T47D (cell line): ENCODE measurements around the gene FMNL2.

Source experiments
- DNase-seq, 2 experiments: peaks; one replicate each; pipeline versions ENCODE4 v3.0.0 to v3.0.0-alpha.2; 2011 to 2012; ENCODE audit warnings: low read depth in 1 of 2, low spot score in 1 of 2
- JUND ChIP-seq: IDR thresholded peaks from 2 replicates; pipeline ENCODE4 v1.6.1; 2012; ENCODE audit warnings: low read depth
- in situ Hi-C: cut with HindIII; loops from 2 replicates; pipeline ENCODE4 v1.10.0; 2016; ENCODE audit warnings: low sequenced_read_pairs, low pct_unique_long_range_greater_than_20kb

FMNL2 gene

GRCh38 chr2:152405206-152406118 lies 70.5 kb downstream of the FMNL2 start:
- in situ Hi-C loops, result no loop called here
- no peak for TF ChIP-seq JUND
- DNase-seq, result peak in 1 of 2 experiments; percentile 64

- TF ChIP-seq JUND, result no peak
- DNase-seq, result no peak
- in situ Hi-C loops, result no loop called here
Measured at GRCh38 chr2:152406119-152406835, 71.3 kb downstream of the FMNL2 start.

DNA sequence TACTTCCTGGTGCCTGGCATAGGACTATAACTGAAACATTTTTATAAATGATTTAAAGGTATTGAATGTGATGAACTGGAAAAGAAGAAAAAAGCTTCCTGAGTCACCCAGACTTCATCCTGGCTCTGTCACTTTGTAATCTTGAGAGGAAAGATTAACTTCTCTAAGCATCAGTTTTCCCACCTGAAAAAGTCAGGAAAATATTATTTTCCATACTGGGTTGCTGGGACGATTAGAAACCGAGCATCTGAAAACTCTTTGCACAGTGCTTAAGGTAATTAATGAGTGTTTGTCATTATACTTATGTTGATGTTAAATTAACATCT lies 71.8 kb downstream of the FMNL2 start:
- DNase-seq, result no peak
- in situ Hi-C loops, result no loop called here
- TF ChIP-seq JUND, result no peak

DNA sequence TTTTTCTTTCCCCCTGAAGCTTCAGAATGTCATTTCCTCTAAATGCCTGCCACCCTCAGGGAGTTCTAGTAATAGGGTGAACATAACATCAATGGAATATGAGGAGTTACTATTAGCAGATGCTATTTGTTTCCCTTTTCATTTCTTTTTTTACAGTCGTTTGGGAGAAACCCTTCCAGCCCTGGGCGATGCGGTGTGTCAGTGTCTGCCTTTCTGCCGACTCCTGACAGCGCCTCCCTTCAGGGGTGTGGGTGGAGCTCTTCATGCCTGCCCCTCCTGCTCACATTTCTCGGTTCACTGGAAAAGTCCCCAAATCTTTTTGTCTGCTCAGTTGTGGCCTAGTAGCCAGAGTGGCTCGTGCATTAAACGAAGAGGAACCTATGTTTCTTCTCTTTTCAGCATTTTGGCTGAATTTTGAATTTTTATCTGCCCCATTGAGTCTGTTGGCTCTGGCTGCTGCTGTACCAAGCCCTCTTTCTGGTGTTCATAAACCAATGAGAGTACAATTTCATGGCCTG lies 72.3 kb downstream of the FMNL2 start:
- in situ Hi-C loops, result no loop called here
- no peak for DNase-seq
- no peak for TF ChIP-seq JUND

DNA sequence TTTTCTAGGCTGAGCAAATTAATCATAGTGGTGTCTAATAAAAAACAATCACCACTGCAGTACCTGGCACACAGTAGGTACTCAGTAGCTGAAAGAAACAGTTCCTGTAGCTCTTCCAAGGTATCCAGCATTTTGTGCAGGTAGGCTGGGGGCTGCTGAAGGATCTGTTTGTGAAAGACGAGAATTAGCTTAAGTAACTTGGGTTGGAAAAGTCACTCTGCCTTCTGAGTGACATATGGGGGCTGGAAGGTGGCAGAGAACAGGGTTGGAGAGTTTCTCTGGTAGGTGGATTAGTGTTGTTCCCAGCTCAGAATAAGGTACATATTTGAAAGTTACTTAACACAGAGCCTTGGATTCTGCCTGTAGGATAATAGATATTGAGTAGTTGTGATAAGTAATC lies 72.8 kb downstream of the FMNL2 start:
- no peak for TF ChIP-seq JUND
- no peak for DNase-seq
- in situ Hi-C loops, result no loop called here

DNA sequence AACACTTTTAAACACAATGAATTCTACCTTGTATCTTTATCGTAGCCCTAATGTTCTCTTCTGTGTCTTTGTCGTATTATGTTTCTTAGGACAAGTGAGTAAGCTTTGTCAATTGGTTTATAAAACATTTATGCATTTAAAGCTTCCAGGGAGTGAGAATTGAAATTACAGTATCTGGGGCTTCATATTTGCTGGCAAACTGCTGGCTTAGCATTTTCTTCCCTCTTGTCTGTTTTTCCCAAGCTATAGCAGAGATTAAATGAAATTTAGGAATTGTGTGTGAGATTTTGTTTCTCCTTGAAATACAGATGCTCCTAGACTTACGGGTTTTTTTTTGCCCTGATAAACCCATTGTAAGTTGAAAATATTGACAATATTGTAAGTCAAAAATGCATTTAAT lies 73.3 kb downstream of the FMNL2 start:
- no peak for DNase-seq
- TF ChIP-seq JUND, result no peak
- in situ Hi-C loops, result no loop called here

GRCh38 chr2:152409386-152410164 lies 74.6 kb downstream of the FMNL2 start:
- in situ Hi-C loops, result no loop called here
- DNase-seq, result no peak
- no peak for TF ChIP-seq JUND

- TF ChIP-seq JUND, result no peak
- DNase-seq, result no peak
- in situ Hi-C loops, result no loop called here
Measured at GRCh38 chr2:152410165-152410597, 75.2 kb downstream of the FMNL2 start.

DNA sequence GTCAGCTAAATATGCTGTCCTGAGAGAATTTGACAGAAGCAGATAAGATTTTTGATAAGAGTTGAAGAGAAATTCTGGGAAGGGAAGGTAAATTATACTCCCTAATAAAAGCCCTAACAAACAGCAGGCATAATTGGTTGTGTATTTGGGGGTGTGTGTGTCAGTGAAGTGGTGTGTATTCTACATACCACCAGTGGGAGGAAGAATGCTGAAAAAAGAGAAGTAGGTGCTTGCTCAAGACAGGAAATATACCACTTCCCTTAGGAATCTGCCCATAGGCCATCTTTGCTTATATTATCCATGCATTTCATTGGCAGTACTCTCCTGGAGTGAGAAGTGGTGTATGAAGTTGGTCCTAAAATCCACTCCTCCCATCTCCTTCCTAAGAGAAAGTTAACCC lies 76.2 kb downstream of the FMNL2 start:
- TF ChIP-seq JUND, result no peak
- no peak for DNase-seq
- in situ Hi-C loops, result no loop called here

DNA sequence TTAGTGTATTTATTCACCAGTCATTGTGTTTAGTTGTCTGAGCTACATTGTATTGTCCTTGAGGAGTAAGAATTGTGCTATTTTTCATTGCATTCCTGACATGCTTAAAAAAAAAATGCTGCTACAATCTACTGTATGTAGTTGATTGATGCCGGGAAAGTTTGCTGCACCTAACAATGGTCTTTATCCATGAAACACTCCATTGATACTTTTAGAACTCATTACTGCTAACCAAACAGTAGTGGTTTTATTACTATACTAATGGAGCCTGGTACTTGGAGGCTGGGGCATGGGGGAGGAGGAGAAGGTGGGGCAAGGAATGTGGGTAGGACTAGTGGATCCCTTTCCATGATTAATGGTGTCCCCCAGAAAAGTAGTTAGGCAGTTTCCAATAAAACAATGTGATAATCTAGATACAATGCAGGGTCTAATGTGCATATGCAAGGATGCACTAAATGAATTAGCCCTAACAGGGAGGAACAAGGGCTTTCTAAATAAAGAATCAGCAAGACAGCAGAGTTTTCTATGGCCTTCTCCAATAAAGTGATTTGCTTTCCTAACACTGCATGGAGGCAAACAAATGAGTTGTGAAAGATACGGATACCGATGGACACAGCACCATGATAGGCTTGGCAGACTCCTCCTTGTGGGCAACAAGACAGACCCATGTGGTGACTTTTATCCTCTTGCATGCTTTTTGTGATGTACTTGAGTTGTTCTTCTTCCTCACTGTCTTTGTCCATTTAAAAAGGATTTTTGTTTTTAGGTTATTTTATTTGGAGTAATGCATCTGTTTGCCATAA lies 78.5 kb downstream of the FMNL2 start:
- in situ Hi-C loops, result no loop called here
- TF ChIP-seq JUND, result no peak
- no peak for DNase-seq

- in situ Hi-C loops, result no loop called here
- no peak for DNase-seq
- TF ChIP-seq JUND, result no peak
Measured at GRCh38 chr2:152415231-152415642, 80.3 kb downstream of the FMNL2 start.

DNA sequence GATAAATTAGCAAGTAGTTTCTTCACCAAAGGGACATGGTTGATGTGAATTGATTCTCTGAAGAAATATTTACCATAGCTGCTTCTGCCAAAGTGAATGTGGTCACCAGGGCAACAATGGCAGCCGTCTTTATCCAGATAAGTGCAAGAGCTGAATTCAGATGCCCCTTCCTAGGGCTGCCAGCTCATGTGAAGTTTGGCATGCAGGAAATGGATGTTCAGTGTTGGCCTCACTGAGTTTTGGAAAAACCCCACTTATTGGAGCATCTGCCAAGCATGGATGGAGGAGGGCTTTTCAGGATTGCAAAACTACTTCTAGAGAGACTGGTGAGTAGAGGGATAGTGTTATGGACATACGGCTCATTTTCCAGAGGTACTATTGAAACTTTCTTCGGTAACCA lies 80.8 kb downstream of the FMNL2 start:
- TF ChIP-seq JUND, result no peak
- DNase-seq, result no peak
- in situ Hi-C loops, result no loop called here
